Measurements from ENCODE around the gene ZSWIM8.

- TF ChIP-seq, protein P1, sequence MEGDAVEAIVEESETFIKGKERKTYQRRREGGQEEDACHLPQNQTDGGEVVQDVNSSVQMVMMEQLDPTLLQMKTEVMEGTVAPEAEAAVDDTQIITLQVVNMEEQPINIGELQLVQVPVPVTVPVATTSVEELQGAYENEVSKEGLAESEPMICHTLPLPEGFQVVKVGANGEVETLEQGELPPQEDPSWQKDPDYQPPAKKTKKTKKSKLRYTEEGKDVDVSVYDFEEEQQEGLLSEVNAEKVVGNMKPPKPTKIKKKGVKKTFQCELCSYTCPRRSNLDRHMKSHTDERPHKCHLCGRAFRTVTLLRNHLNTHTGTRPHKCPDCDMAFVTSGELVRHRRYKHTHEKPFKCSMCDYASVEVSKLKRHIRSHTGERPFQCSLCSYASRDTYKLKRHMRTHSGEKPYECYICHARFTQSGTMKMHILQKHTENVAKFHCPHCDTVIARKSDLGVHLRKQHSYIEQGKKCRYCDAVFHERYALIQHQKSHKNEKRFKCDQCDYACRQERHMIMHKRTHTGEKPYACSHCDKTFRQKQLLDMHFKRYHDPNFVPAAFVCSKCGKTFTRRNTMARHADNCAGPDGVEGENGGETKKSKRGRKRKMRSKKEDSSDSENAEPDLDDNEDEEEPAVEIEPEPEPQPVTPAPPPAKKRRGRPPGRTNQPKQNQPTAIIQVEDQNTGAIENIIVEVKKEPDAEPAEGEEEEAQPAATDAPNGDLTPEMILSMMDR (IDR thresholded peaks at IDR 0.05), result no peak
- no peak for TF ChIP-seq POLR2AphosphoS5 (IDR thresholded peaks at IDR 0.05; ENCODE audit: insufficient read depth in 1 of 2, low read depth in 1 of 2)
These were observed 4.4 kb upstream of the ZSWIM8 start for GRCh38 chr10:73780966-73781365.
